Tibial artery (tissue), 4 donors: Measurements from ENCODE around the gene RNF31.
"Not testable (repeated sequence)": the region's sequence is repeated elsewhere in the genome, so short reads cannot be mapped to it uniquely, and the experiment has no call there.

Experiments used
- DNase-seq, 2 donors: peaks; one replicate each; pipeline ENCODE4 v3.0.0-alpha.2; 2019
- H3K27ac ChIP-seq, 2 donors: fragments of 200-600 bp; sonication (generic) in 1 of 2; 1 replicate in 1 of 2; 2 replicates in 1 of 2; pipeline ENCODE4 v1.5.1; 2018 to 2019; ENCODE audit warnings: mild to moderate bottlenecking in 1 of 2
- H3K27me3 ChIP-seq, 2 donors: fragments of 200-600 bp; sonication (generic) in 1 of 2; one replicate each; pipeline versions ENCODE4 v1.5.1 to v1.6.0; 2016 to 2019
- H3K36me3 ChIP-seq, 3 donors: fragments of 200-600 bp; sonication (generic) in 2 of 3; one replicate each; pipeline ENCODE4 v1.5.1; 2016 to 2019; ENCODE audit warnings: mild to moderate bottlenecking in 2 of 3
- H3K4me1 ChIP-seq, 4 donors: fragments of 200-600 bp; sonication (generic) in 2 of 4; 1 replicate in 3 of 4; 2 replicates in 1 of 4; pipeline ENCODE4 v1.5.1; 2016 to 2019
- H3K4me3 ChIP-seq, 2 donors: fragments of 200-600 bp; sonication (generic) in 1 of 2; 1 replicate in 1 of 2; 2 replicates in 1 of 2; pipeline ENCODE4 v1.5.1; 2018 to 2019; ENCODE audit warnings: mild to moderate bottlenecking in 2 of 2
- H3K9me3 ChIP-seq, 3 donors: fragments of 200-600 bp; sonication (generic) in 1 of 3; one replicate each; pipeline ENCODE4 v1.5.1; 2016 to 2019
- CTCF ChIP-seq, 2 experiments: fragments of 200-600 bp in 1 of 2; fragments of 450-650 bp in 1 of 2; IDR thresholded peaks; one replicate each; pipeline ENCODE4 v1.5.1; 2017 to 2019; ENCODE audit warnings: antibody characterized with exemption in 2 of 2, mild to moderate bottlenecking in 1 of 2, moderate library complexity in 1 of 2
- intact Hi-C: fragments of 100-400 bp; cut with DNase I; formaldehyde crosslinking; loops from one replicate; pipeline ENCODE4 v1.15.0; 2023; ENCODE audit warnings: low total_unique reads

RNF31 gene

GRCh38 chr14:24194873-24195185 is 47.5 kb downstream of the RNF31 start:
- no peak for TF ChIP-seq CTCF (IDR thresholded peaks at IDR 0.05)
- H3K4me1 ChIP-seq, result peaks cover 0 to 30% (median 26%) of the 10 kb centered on the region in 4 donors
- H3K27me3 ChIP-seq, result no peaks in the 10 kb centered on the region
- DNase-seq, result no peak
- no peaks in the 10 kb centered on the region for H3K9me3 ChIP-seq
- peak overlapping the region; percentile 79 to 84 for H3K4me3 ChIP-seq
- H3K27ac ChIP-seq, result peak overlapping the region; percentile 94 to 98
- H3K36me3 ChIP-seq, result peaks cover 12 to 31% (median 22%) of the 10 kb centered on the region in 3 donors
- intact Hi-C loops, result no loop called here

- H3K27ac ChIP-seq, result peak within 1 kb of the TSS; percentile 94 to 98
- TF ChIP-seq CTCF (IDR thresholded peaks at IDR 0.05), result no peak
- intact Hi-C loops, result no loop called here
These were observed 48.1 kb downstream of the RNF31 start, which contains the start of gene TM9SF1 for GRCh38 chr14:24195186-24196070. Gene TM9SF1, minus strand, starts transcription at chr14:24195441. Its CDS starts 422 bp downstream, at chr14:24195019.

GRCh38 chr14:24196071-24197055 is 49.1 kb downstream of the RNF31 start:
- H3K9me3 ChIP-seq, result no peaks in the 10 kb centered on the region
- peaks cover 12 to 22% (median 21%) of the 10 kb centered on the region in 3 donors for H3K36me3 ChIP-seq
- H3K4me1 ChIP-seq, result peaks cover 0 to 30% (median 26%) of the 10 kb centered on the region in 4 donors
- peak overlapping the region; percentile 79 to 84 for H3K4me3 ChIP-seq
- no peak for TF ChIP-seq CTCF (IDR thresholded peaks at IDR 0.05)
- intact Hi-C loops, result no loop called here
- H3K27me3 ChIP-seq, result no peaks in the 10 kb centered on the region
- peak overlapping the region; percentile 94 to 98 for H3K27ac ChIP-seq
- DNase-seq, result no peak

More at GRCh38 chr14:24195186-24196070, 48.1 kb downstream of the RNF31 start, which contains the start of gene TM9SF1:
- peaks cover 0 to 30% (median 26%) of the 10 kb centered on the region in 4 donors for H3K4me1 ChIP-seq
- H3K27me3 ChIP-seq, result no peaks in the 10 kb centered on the region
- DNase-seq, result peak; percentile 85 to 93
- peak within 1 kb of the TSS; percentile 79 to 84 for H3K4me3 ChIP-seq
- peaks cover 12 to 25% (median 17%) of the 10 kb centered on the region in 3 donors for H3K36me3 ChIP-seq
- no peaks in the 10 kb centered on the region for H3K9me3 ChIP-seq

- Histone ChIP-seq H3K27me3 (no peaks in the 10 kb centered on the region), H3K4me1 (peaks cover 0 to 30% (median 26%) of the 10 kb centered on the region in 4 donors), H3K27ac (no peak overlapping the region), H3K36me3 (peaks cover 10 to 20% (median 20%) of the 10 kb centered on the region in 3 donors), H3K9me3 (no peaks in the 10 kb centered on the region), H3K4me3 (peak overlapping the region in 1 of 2 donors; percentile 79)
- intact Hi-C loops, result no loop called here
- no peak for TF ChIP-seq CTCF (IDR thresholded peaks at IDR 0.05)
- no peak for DNase-seq
These were observed 49.8 kb downstream of the RNF31 start for GRCh38 chr14:24197056-24197450.

GRCh38 chr14:24198814-24199524 is 51.7 kb downstream of the RNF31 start:
- no peak overlapping the region for H3K27ac ChIP-seq

GRCh38 chr14:24202538-24202937 is 55.2 kb downstream of the RNF31 start:
- H3K27me3 ChIP-seq, H3K4me3 ChIP-seq, H3K4me1 ChIP-seq, intact Hi-C loops, H3K27ac ChIP-seq, DNase-seq, H3K9me3 ChIP-seq: not testable (repeated sequence)
- peaks cover 24 to 39% (median 30%) of the 10 kb centered on the region in 3 donors for H3K36me3 ChIP-seq

More at GRCh38 chr14:24198814-24199524, 51.7 kb downstream of the RNF31 start:
- DNase-seq, result no peak
- H3K4me1 ChIP-seq, result peaks cover 0 to 28% (median 25%) of the 10 kb centered on the region in 4 donors
- intact Hi-C loops, result no loop called here
- no peaks in the 10 kb centered on the region for H3K27me3 ChIP-seq
- no peak overlapping the region for H3K4me3 ChIP-seq
- H3K9me3 ChIP-seq, result no peaks in the 10 kb centered on the region
- H3K36me3 ChIP-seq, result peaks cover 8 to 19% (median 13%) of the 10 kb centered on the region in 3 donors
- no peak for TF ChIP-seq CTCF (IDR thresholded peaks at IDR 0.05)

- peak in 1 of 2 donors; percentile 6 for DNase-seq
- peaks cover 30 to 46% (median 34%) of the 10 kb centered on the region in 3 donors for H3K36me3 ChIP-seq
- H3K27ac ChIP-seq, intact Hi-C loops, H3K4me3 ChIP-seq, H3K4me1 ChIP-seq, H3K9me3 ChIP-seq, H3K27me3 ChIP-seq: not testable (repeated sequence)
These were observed 56.1 kb downstream of the RNF31 start for GRCh38 chr14:24203249-24203886.
